HG03565 (cell line): ENCODE results near the gene FMN1.

Experiments
- ATAC-seq: cut with Tn5 transposase; IDR thresholded peaks from one replicate; pipeline ENCODE4 v1.9.1; 2021; ENCODE audit warnings: mild to moderate bottlenecking, moderate library complexity; ENCODE audit not compliant: unreplicated experiment

The FMN1 gene

GRCh38 chr15:33027306-33028035, 167.0 kb downstream of the FMN1 start:
- ATAC-seq: no peak

GRCh38 chr15:33026614-33027013, 167.9 kb downstream of the FMN1 start:
- no peak for ATAC-seq

GRCh38 chr15:33022629-33023028, 171.9 kb downstream of the FMN1 start:
- ATAC-seq: no peak

GRCh38 chr15:33021806-33022389, 172.6 kb downstream of the FMN1 start:
- ATAC-seq: no peak

GRCh38 chr15:33019354-33019981, 175.0 kb downstream of the FMN1 start:
- no peak for ATAC-seq

- ATAC-seq: no peak
These were observed 178.0 kb downstream of the FMN1 start for GRCh38 chr15:33016405-33017024.

- ATAC-seq: no peak
These were observed 179.9 kb downstream of the FMN1 start for GRCh38 chr15:33014586-33014985.

- ATAC-seq: no peak
These were observed 180.6 kb downstream of the FMN1 start for GRCh38 chr15:33013827-33014445.

- ATAC-seq: no peak
These were observed 182.5 kb downstream of the FMN1 start for GRCh38 chr15:33011976-33012375.

GRCh38 chr15:33009603-33010002, 184.9 kb downstream of the FMN1 start:
- no peak for ATAC-seq

GRCh38 chr15:33009026-33009425, 185.5 kb downstream of the FMN1 start:
- ATAC-seq: no peak

- ATAC-seq: no peak
These were observed 186.1 kb downstream of the FMN1 start for GRCh38 chr15:33008284-33008995.

- no peak for ATAC-seq
These were observed 187.1 kb downstream of the FMN1 start for GRCh38 chr15:33007303-33007855.

GRCh38 chr15:33005582-33005981, 188.9 kb downstream of the FMN1 start:
- no peak for ATAC-seq

GRCh38 chr15:33001926-33002325, 192.6 kb downstream of the FMN1 start:
- ATAC-seq: no peak

GRCh38 chr15:32998979-32999672, 195.4 kb downstream of the FMN1 start:
- ATAC-seq: no peak

GRCh38 chr15:32998182-32998581, 196.3 kb downstream of the FMN1 start:
- ATAC-seq: no peak

GRCh38 chr15:32994810-32995424, 199.6 kb downstream of the FMN1 start:
- ATAC-seq: no peak

- ATAC-seq: no peak
These were observed 201.2 kb downstream of the FMN1 start for GRCh38 chr15:32993285-32993684.
